ENCODE measurements around the gene NT5DC3. TPM values are rescaled to one million over a fixed set of nuclear protein-coding genes. Genes with fewer than 3 reads are reported as not detected.

Gene NT5DC3
- polyA plus RNA-seq, 3 donors = 0.27 to 4.8 (median 0.93) TPM

GRCh38 chr12:103765322-103765721 lies 75.7 kb downstream of the NT5DC3 start:
- intact Hi-C loops (cut with micrococcal nuclease) = no loop called here
- H3K4me3 Mint-ChIP-seq = no peak overlapping the region
- Histone ChIP-seq H3K79me2 (ENCODE audit: insufficient read depth, low read length) (no peaks in the 10 kb centered on the region), H3K36me3 (replicated peaks in 1 of 2; ENCODE audit: control insufficient read depth in 1 of 2, insufficient read depth in 2 of 2, low read length in 2 of 2) (peaks cover 0 to 9% of the 10 kb centered on the region in 2 donors), H3K9me3 (replicated peaks in 1 of 2; ENCODE audit: control insufficient read depth in 1 of 2, insufficient read depth in 1 of 2, low read length in 2 of 2) (no peaks in the 10 kb centered on the region), H4K20me1 (ENCODE audit: insufficient read depth, low read length) (no peaks in the 10 kb centered on the region), H2AFZ (ENCODE audit: insufficient read depth, low read depth, low read length, poor library complexity, severe bottlenecking) (no peak overlapping the region), H3K27ac (ENCODE audit: low read depth in 1 of 2, low read length in 2 of 2) (no peak overlapping the region), H3K27me3 (ENCODE audit: control insufficient read depth in 2 of 2, insufficient read depth in 2 of 2, low read length in 2 of 2) (no peaks in the 10 kb centered on the region), H3K4me1 (ENCODE audit: control insufficient read depth in 1 of 2, insufficient read depth in 2 of 2, low read length in 2 of 2) (no peaks in the 10 kb centered on the region), H3K4me2 (replicated peaks; ENCODE audit: extremely low read depth, low read length, poor library complexity, severe bottlenecking) (no peak overlapping the region), H3K9ac (ENCODE audit: insufficient read depth, low read length, poor library complexity, severe bottlenecking) (no peak overlapping the region), H3K4me3 (replicated peaks in 1 of 3; ENCODE audit: low read depth in 2 of 3, low read length in 3 of 3) (no peak overlapping the region)
- H3K27ac Mint-ChIP-seq = no peak overlapping the region
- H3K9me3 Mint-ChIP-seq = no peaks in the 10 kb centered on the region
- DNase-seq = no peak
- peaks cover 0 to 4% (median 0%) of the 10 kb centered on the region in 3 donors for H3K27me3 Mint-ChIP-seq (ENCODE audit: low read depth in 3 of 3)
- 95% methylated on average over 2 of the region's 5 CpGs for WGBS (ENCODE audit: insufficient coverage)
- no peak for TF ChIP-seq CTCF (IDR thresholded peaks at IDR 0.05)
- peaks cover 6% of the 10 kb centered on the region for H3K4me1 Mint-ChIP-seq
- peaks cover 2 to 29% of the 10 kb centered on the region in 2 donors for H3K36me3 Mint-ChIP-seq

DNA sequence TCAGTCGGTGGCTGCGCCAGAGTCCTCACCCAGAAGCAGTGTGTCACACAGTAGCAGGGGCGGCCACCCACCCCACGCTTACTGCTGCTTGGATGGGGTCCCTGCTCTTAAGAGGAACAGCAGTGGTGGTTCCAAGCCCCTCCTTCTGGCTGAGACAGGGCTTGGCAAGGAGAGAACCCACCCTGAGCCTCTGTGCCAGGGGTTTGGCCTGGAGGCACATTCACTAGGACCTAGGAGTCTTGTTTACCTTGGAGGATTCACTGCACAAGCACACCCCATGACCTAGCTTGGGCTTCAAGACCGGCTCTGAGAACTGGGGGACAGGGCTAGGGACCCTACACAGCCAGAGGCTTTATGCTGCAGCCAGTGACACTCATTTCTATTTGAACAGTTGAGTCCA lies 78.6 kb downstream of the NT5DC3 start:
- H3K9me3 Mint-ChIP-seq = no peaks in the 10 kb centered on the region
- Histone ChIP-seq H3K4me1 (ENCODE audit: control insufficient read depth in 1 of 2, insufficient read depth in 2 of 2, low read length in 2 of 2) (no peaks in the 10 kb centered on the region), H3K27ac (ENCODE audit: low read depth in 1 of 2, low read length in 2 of 2) (no peak overlapping the region), H3K4me2 (replicated peaks; ENCODE audit: extremely low read depth, low read length, poor library complexity, severe bottlenecking) (no peak overlapping the region), H4K20me1 (ENCODE audit: insufficient read depth, low read length) (no peaks in the 10 kb centered on the region), H3K9me3 (replicated peaks in 1 of 2; ENCODE audit: control insufficient read depth in 1 of 2, insufficient read depth in 1 of 2, low read length in 2 of 2) (no peaks in the 10 kb centered on the region), H3K4me3 (replicated peaks in 1 of 3; ENCODE audit: low read depth in 2 of 3, low read length in 3 of 3) (no peak overlapping the region), H3K36me3 (replicated peaks in 1 of 2; ENCODE audit: control insufficient read depth in 1 of 2, insufficient read depth in 2 of 2, low read length in 2 of 2) (peaks cover 0 to 9% of the 10 kb centered on the region in 2 donors), H3K27me3 (ENCODE audit: control insufficient read depth in 2 of 2, insufficient read depth in 2 of 2, low read length in 2 of 2) (no peaks in the 10 kb centered on the region), H3K9ac (ENCODE audit: insufficient read depth, low read length, poor library complexity, severe bottlenecking) (no peak overlapping the region), H2AFZ (ENCODE audit: insufficient read depth, low read depth, low read length, poor library complexity, severe bottlenecking) (no peak overlapping the region), H3K79me2 (ENCODE audit: insufficient read depth, low read length) (no peaks in the 10 kb centered on the region)
- H3K27ac Mint-ChIP-seq = no peak overlapping the region
- no peak for TF ChIP-seq CTCF (IDR thresholded peaks at IDR 0.05)
- H3K4me1 Mint-ChIP-seq = no peaks in the 10 kb centered on the region
- intact Hi-C loops (cut with micrococcal nuclease) = no loop called here
- peaks cover 0 to 6% (median 0%) of the 10 kb centered on the region in 3 donors for H3K27me3 Mint-ChIP-seq (ENCODE audit: low read depth in 3 of 3)
- no peak overlapping the region for H3K4me3 Mint-ChIP-seq
- 94% methylated on average over 5 of the region's 5 CpGs for WGBS (ENCODE audit: insufficient coverage)
- DNase-seq = no peak
- H3K36me3 Mint-ChIP-seq = peaks cover 2 to 27% of the 10 kb centered on the region in 2 donors
